Choroid plexus epithelial cell (primary cell): Measurements from ENCODE around the gene PDZD11.
"Not testable (repeated sequence)": the region's sequence is repeated elsewhere in the genome, so short reads cannot be mapped to it uniquely, and the experiment has no call there.

Experiments used
- DNase-seq: peaks from one replicate; pipeline ENCODE4 v3.0.0-alpha.2; 2010; ENCODE audit warnings: low read depth
- H3K4me3 ChIP-seq: 2 replicates; pipeline ENCODE4 v1.5.1; 2011; ENCODE audit warnings: low read depth, mild to moderate bottlenecking, control low read depth, low read length, moderate library complexity
- TF ChIP-seq, protein P1 (sequence below): conservative IDR thresholded peaks from 2 replicates; pipeline ENCODE4 v1.5.1; 2011; ENCODE audit warnings: low read depth, mild to moderate bottlenecking, control low read depth, inconsistent platforms, low read length, moderate library complexity

The PDZD11 gene

DNA sequence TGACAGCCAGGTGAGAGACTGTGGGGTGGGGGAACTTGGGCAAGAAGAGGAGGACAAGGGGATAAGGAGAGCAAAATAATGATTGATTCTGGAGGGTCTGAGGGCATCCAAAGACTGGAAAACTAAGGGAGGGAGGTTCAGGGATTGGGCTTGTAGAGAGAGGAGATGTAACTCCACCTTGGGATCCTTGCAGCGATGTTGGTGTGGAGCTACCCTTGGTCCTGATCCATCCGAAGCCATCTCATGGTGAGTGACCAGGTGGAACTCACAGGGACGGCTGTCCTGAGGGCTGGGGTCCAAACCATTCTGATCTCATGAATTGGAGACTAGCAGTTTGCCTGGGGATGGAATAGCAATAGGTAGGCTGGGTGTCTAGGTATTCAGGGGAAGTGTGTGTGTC lies 9.2 kb downstream of the PDZD11 start:
- DNase-seq = no peak
- TF ChIP-seq, protein P1, sequence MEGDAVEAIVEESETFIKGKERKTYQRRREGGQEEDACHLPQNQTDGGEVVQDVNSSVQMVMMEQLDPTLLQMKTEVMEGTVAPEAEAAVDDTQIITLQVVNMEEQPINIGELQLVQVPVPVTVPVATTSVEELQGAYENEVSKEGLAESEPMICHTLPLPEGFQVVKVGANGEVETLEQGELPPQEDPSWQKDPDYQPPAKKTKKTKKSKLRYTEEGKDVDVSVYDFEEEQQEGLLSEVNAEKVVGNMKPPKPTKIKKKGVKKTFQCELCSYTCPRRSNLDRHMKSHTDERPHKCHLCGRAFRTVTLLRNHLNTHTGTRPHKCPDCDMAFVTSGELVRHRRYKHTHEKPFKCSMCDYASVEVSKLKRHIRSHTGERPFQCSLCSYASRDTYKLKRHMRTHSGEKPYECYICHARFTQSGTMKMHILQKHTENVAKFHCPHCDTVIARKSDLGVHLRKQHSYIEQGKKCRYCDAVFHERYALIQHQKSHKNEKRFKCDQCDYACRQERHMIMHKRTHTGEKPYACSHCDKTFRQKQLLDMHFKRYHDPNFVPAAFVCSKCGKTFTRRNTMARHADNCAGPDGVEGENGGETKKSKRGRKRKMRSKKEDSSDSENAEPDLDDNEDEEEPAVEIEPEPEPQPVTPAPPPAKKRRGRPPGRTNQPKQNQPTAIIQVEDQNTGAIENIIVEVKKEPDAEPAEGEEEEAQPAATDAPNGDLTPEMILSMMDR = no peak
- H3K4me3 ChIP-seq = no peak overlapping the region

DNA sequence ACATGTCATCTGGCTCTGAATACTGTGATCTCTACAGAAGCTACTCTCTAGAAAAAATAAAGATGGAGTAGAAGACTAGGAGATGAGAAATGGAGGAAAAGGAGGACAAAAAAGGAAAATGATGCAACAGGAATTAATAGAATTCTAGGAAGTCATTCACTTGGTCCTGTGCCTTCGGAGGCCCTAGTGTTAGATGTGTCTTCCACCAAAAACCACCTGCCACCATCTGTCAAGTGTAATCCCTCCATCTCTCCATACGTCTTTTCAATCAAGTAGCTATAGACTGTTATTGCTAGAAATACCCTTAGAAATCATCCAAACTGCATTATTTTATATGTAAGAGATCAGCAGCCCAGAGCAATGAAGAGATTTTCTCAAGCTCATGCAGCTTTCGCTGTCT lies 10.6 kb downstream of the PDZD11 start:
- DNase-seq = no peak
- TF ChIP-seq, protein P1 = no peak
- no peak overlapping the region for H3K4me3 ChIP-seq

DNA sequence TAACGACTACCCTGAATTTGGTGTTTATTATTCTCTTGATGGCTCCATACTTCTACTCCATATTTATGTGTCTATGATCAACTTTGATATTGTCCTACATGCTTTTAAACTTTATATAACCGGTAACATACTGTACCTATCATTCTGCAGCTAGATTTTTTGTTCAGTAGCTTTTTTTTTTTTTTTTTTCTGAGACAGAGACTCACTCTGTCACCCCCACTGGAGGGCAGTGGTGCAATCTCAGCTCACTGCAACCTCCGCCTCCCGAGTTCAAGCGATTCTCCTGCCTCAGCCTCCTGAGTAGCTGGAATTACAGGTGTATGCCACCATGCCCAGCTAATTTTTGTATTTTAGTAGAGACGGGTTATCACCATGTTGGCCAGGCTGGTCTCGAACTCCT lies 15.7 kb downstream of the PDZD11 start:
- TF ChIP-seq, protein P1 = peak; percentile 6
- not testable (repeated sequence) for DNase-seq, H3K4me3 ChIP-seq

DNA sequence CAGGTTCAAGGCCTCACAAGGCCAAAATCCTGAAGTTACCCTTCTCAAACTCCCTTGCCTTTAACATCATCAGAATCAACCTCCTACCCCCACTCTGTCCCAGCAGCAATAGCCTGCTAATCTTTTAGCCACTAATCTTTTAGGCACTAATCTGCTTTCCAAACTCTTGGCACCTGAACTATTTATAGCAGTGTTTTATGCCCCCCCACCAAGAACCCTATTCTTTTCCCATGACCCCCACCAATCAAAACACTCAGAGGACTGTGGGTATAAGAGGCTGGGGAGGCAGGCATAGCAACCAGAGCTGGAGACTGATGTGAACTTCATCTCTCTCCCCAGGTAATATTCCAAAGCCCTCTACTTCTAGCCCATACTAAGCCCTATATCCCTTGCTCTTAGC lies 21.7 kb downstream of the PDZD11 start, which contains the start of gene ARR3:
TSS of gene ARR3 (plus strand) at position 301 of the 400 bp plus-strand sequence. CDS start 1,052 bp downstream, outside the sequence.
- TF ChIP-seq, protein P1 = no peak
- DNase-seq = no peak
- no peak within 1 kb of the TSS for H3K4me3 ChIP-seq

DNA sequence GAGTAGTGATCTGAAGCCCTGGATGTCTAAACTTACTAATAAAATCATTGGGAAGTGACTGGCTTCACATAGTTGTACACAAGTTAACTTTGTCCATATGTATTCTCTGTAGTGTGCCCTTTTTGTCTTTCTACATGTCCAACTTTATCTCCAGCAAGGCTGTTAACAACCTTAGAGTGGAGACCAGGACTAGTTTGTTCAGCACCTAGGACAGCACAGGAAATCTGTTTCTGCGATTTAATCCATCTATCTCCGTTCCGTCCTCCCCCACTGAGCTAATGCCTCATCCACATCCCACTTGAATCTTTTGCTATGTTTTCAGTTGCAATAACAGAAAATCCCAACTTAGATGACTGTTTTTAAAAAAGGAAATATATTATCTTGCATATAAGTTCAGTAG lies 24.9 kb downstream of the PDZD11 start:
- TF ChIP-seq, protein P1 = no peak
- H3K4me3 ChIP-seq = no peak overlapping the region

DNA sequence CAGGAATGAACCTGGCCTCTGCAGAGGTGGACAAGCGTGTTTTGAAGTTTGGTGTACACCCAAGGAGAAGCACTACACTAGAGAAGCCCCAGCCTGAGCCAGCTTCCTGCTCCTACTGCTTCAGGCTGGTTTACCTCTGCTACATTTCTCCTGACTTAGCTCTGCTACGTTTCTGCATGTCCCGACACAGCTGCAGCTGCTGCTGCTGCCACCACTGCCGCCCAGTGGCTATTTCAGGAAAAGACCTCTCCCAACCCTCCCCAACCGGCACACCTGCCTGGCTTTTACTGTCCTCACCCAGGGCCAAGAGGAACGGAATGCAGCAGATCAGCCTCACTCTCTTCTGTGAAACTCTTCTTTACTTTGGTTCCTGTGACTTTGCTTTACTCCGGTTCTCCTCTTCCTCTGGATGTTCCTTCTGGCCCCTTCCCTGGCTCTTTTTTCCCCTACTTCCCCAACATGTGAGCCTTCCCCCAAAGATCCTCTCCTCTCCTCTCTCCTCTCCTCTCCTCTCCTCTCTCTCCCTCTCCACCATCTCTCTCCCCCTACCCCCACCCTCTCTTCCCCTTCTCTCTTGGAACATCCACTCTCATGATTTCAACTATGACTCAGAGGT lies 26.7 kb downstream of the PDZD11 start:
- TF ChIP-seq, protein P1 = peak; percentile 70
- peak; percentile 49 for DNase-seq
- H3K4me3 ChIP-seq = no peak overlapping the region

More for the DNA sequence above, 24.9 kb downstream of the PDZD11 start:
- DNase-seq = peak; percentile 15

DNA sequence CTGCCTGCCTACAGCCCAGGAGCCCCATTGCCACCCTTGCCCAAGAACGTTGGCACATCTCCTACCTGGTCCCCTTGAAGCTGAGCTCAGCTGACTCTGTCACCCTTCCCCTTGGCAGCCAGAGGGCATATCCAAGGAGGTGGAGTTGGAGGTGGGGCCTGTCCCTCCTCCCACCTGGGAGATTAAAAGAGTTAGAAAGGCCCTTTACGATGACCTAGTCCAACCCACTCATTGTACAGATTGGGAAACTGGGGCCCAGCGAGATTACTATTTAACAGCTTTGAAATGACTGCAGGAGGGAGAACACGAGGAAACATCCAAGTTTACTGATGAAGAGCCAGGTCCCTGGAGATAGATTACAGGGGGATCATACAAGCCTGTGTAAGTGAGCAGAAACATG lies 29.6 kb downstream of the PDZD11 start, which contains the start of gene P2RY4:
TSS of gene P2RY4 (minus strand) at position 101 of the 400 bp plus-strand sequence. CDS start 580 bp downstream, outside the sequence.
- no peak within 1 kb of the TSS for H3K4me3 ChIP-seq
- no peak for DNase-seq
- TF ChIP-seq, protein P1 = no peak
